Gastroesophageal sphincter (tissue), 4 donors: ENCODE data around the gene SMTN. TPM values are rescaled to one million over a fixed set of nuclear protein-coding genes. Genes with fewer than 3 reads are reported as not detected.

Experiments used
- ATAC-seq: fragments of 150-250 bp; one replicate; pipeline ENCODE4 v1.9.1; 2016; ENCODE audit warnings: mild to moderate bottlenecking, moderate library complexity
- H3K27ac ChIP-seq, 4 donors: fragments of 200-600 bp; sonication (generic) in 3 of 4; 1 replicate in 3 of 4; 2 replicates in 1 of 4; pipeline ENCODE4 v1.5.1; 2016 to 2019
- H3K27me3 ChIP-seq: fragments of 200-600 bp; sonication (generic); one replicate; pipeline ENCODE4 v1.5.1; 2019
- H3K36me3 ChIP-seq, 2 donors: fragments of 200-600 bp; sonication (generic); one replicate each; pipeline ENCODE4 v1.5.1; 2019; ENCODE audit warnings: control low read depth in 1 of 2
- H3K4me1 ChIP-seq, 3 donors: fragments of 200-600 bp; sonication (generic); 1 replicate in 2 of 3; 2 replicates in 1 of 3; pipeline ENCODE4 v1.5.1; 2016 to 2019; ENCODE audit warnings: control low read depth in 2 of 3
- H3K4me3 ChIP-seq, 2 donors: fragments of 200-600 bp; sonication (generic); one replicate each; pipeline ENCODE4 v1.5.1; 2019; ENCODE audit warnings: mild to moderate bottlenecking in 1 of 2, moderate library complexity in 1 of 2
- H3K9me3 ChIP-seq, 3 donors: fragments of 200-600 bp; sonication (generic); one replicate each; pipeline ENCODE4 v1.5.1; 2017 to 2019; ENCODE audit warnings: control low read depth in 2 of 3
- EP300 ChIP-seq: sonication (generic); formaldehyde crosslinking; IDR thresholded peaks from one replicate; pipeline ENCODE4 v1.6.1; 2017; ENCODE audit warnings: antibody characterized with exemption, mild to moderate bottlenecking
- POLR2A ChIP-seq, 2 donors: fragments of 450-650 bp; IDR thresholded peaks; one replicate each; pipeline ENCODE4 v1.6.1; 2017; ENCODE audit warnings: antibody characterized with exemption in 2 of 2, mild to moderate bottlenecking in 2 of 2, moderate library complexity in 1 of 2
- POLR2AphosphoS5 ChIP-seq: sonication (generic); formaldehyde crosslinking; IDR thresholded peaks from one replicate; pipeline ENCODE4 v1.6.1; 2017; ENCODE audit warnings: antibody characterized with exemption
- WGBS, 2 donors: methylation state at CpG; one replicate each; pipeline ENCODE4 v1.1.5; 2018; ENCODE audit warnings: low coverage in 1 of 2; 5-methylcytosine and 5-hydroxymethylcytosine counted together
- total RNA-seq, 4 donors: library from RNA; depleted of rRNA; stranded (reverse); fragments of >200 nt; gene quantifications; one replicate each; pipeline ENCODE4 v1.1.0, GENCODE V29; 2016
- TF ChIP-seq, protein P1 (sequence below), 4 experiments: fragments of 200-600 bp in 2 of 4; fragments of 450-650 bp in 2 of 4; sonication (generic) in 1 of 4; IDR thresholded peaks; one replicate each; pipeline ENCODE4 v1.5.1; 2017 to 2019; ENCODE audit warnings: antibody characterized with exemption in 4 of 4, mild to moderate bottlenecking in 2 of 4, moderate library complexity in 2 of 4

Gene SMTN
- total RNA-seq, 4 donors from 2014 or later: 900 to 1,687 (median 1,274) TPM

DNA sequence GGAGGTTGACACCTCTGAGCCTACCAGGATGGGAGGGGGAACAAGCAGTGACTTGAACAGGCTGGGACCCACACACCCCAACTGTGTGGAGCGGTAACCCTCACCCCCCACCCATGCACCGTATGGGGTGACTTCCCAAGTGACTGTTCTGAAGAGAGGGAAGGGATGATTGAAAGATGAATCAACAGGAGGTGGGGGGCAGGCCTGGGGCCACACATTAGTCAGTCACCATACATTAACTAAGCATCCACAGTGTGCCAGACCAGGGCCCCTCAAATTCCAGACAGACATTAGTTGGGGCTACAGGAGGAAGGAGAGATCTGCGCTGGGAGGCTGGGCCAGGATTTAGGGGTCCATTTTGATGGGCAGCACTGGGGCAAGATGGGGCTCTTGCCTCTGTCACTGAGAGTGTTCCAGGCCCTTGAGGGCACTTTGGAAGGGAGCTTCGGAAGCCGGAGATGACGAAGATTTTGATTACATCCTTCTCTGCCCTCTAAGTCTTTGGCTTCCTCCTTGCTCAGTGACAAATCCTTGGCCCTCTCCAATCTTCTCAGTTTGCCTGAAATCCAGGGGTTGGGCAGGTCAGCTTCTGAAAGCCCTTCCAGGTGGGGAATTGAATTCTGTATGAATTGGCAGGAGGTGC lies 966 bp downstream of the SMTN start:
- Histone ChIP-seq H3K4me1 (peaks cover 0 to 65% (median 43%) of the 10 kb centered on the region in 3 donors), H3K36me3 (peaks cover 0 to 3% of the 10 kb centered on the region in 2 donors)
- 0 to 7% methylated on average over 3 to 4 of the region's 6 CpGs for WGBS, 2 donors

DNA sequence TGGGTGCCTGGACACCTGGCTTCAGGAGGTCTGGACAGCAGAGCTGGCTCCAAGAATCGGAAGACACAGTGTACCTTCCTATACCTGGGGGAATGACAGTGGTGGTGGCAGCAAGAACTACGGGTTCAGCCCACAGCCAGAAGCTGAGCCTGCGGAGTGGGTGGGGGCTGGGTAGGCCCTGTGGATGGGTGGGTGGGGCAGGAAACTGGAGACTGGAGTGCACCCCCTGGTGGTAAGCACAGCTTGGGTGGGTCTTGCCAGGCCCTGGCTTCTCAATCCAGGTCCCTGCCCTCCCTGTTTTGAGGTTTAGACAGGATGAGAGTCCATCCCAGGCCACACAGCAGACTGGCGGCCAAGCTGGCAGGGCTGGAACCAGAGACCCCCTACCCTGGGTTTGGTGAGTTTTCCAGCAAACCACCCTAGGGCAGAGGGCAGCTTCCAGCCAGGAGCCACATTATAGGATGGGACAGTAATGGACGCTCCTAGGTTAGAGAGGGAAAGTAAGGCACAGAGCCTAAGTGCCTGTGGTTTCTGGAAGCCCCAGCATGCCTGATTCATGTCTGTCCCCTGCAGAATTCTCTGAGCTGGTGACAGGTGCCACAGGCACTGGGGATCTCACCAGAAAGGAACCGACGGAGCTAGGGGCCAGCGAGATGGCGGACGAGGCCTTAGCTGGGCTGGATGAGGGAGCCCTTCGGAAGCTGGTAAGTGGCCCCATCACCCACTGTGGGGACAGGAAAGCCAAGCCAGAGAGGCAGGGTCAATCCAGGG lies 1.7 kb downstream of the SMTN start:
- peaks cover 0 to 72% (median 50%) of the 10 kb centered on the region in 3 donors for H3K4me1 ChIP-seq
- peak overlapping the region; percentile 89 to 100 (median 98) for H3K27ac ChIP-seq
- no CpG with 5 or more reads among the region's 11 CpGs for WGBS, 2 donors
- H3K9me3 ChIP-seq: no peaks in the 10 kb centered on the region
- ATAC-seq: peak; percentile 21
- peak overlapping the region; percentile 76 to 89 for H3K4me3 ChIP-seq
- no peaks in the 10 kb centered on the region for H3K27me3 ChIP-seq
- H3K36me3 ChIP-seq: peaks cover 0 to 10% of the 10 kb centered on the region in 2 donors
- TF ChIP-seq POLR2A (IDR thresholded peaks at IDR 0.05): peak in 1 of 2 donors; percentile 30
- TF ChIP-seq, protein P1, sequence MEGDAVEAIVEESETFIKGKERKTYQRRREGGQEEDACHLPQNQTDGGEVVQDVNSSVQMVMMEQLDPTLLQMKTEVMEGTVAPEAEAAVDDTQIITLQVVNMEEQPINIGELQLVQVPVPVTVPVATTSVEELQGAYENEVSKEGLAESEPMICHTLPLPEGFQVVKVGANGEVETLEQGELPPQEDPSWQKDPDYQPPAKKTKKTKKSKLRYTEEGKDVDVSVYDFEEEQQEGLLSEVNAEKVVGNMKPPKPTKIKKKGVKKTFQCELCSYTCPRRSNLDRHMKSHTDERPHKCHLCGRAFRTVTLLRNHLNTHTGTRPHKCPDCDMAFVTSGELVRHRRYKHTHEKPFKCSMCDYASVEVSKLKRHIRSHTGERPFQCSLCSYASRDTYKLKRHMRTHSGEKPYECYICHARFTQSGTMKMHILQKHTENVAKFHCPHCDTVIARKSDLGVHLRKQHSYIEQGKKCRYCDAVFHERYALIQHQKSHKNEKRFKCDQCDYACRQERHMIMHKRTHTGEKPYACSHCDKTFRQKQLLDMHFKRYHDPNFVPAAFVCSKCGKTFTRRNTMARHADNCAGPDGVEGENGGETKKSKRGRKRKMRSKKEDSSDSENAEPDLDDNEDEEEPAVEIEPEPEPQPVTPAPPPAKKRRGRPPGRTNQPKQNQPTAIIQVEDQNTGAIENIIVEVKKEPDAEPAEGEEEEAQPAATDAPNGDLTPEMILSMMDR (IDR thresholded peaks at IDR 0.05): peak in 3 of 4 experiments; percentile 79 to 91 (median 81)
- TF ChIP-seq EP300: no peak
- peak; percentile 71 for TF ChIP-seq POLR2AphosphoS5

More for the DNA sequence above, 966 bp downstream of the SMTN start:
- Histone ChIP-seq H3K9me3 (no peaks in the 10 kb centered on the region), H3K27me3 (no peaks in the 10 kb centered on the region), H3K4me3 (peak overlapping the region; percentile 76 to 89), H3K27ac (peak overlapping the region; percentile 89 to 100 (median 98))
- ATAC-seq: no peak
- no peak for TF ChIP-seq EP300
- peak in 1 of 2 donors; percentile 13 for TF ChIP-seq POLR2A (IDR thresholded peaks at IDR 0.05)
- no peak for TF ChIP-seq POLR2AphosphoS5
- TF ChIP-seq, protein P1 (IDR thresholded peaks at IDR 0.05): no peak

DNA sequence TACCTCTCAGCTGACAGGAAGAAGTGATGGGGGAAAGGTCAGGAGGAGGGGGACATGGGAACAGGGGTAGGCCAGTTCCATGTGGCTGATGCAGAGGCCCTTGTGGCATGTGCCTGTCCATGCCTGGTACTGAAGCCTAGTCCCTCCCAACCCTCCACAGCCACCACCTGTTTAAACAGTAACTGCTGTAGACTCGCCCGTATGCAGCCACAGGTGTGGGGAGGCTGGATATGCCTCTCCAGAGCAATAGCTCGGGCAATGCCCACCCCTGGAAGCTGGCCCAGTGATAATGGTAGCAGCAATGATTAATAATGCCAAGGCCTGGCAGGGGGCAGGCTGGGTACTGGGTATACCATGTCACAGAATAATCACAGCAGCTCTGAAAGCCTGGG lies 2.3 kb downstream of the SMTN start:
- no peaks in the 10 kb centered on the region for H3K9me3 ChIP-seq
- H3K36me3 ChIP-seq: peaks cover 0 to 16% of the 10 kb centered on the region in 2 donors
- no peak for TF ChIP-seq POLR2A (IDR thresholded peaks at IDR 0.05)
- no peak for TF ChIP-seq POLR2AphosphoS5
- TF ChIP-seq EP300: no peak
- TF ChIP-seq, protein P1 (IDR thresholded peaks at IDR 0.05): no peak
- H3K4me1 ChIP-seq: peaks cover 0 to 78% (median 55%) of the 10 kb centered on the region in 3 donors
- H3K27me3 ChIP-seq: no peaks in the 10 kb centered on the region
- WGBS, 2 donors: 30% methylated on average over 2 of the region's 3 CpGs; no CpG with 5 or more reads in 1 of the 2 donors
- ATAC-seq: no peak
- H3K27ac ChIP-seq: peak overlapping the region; percentile 89 to 100 (median 98)
- H3K4me3 ChIP-seq: peak overlapping the region; percentile 76 to 89

DNA sequence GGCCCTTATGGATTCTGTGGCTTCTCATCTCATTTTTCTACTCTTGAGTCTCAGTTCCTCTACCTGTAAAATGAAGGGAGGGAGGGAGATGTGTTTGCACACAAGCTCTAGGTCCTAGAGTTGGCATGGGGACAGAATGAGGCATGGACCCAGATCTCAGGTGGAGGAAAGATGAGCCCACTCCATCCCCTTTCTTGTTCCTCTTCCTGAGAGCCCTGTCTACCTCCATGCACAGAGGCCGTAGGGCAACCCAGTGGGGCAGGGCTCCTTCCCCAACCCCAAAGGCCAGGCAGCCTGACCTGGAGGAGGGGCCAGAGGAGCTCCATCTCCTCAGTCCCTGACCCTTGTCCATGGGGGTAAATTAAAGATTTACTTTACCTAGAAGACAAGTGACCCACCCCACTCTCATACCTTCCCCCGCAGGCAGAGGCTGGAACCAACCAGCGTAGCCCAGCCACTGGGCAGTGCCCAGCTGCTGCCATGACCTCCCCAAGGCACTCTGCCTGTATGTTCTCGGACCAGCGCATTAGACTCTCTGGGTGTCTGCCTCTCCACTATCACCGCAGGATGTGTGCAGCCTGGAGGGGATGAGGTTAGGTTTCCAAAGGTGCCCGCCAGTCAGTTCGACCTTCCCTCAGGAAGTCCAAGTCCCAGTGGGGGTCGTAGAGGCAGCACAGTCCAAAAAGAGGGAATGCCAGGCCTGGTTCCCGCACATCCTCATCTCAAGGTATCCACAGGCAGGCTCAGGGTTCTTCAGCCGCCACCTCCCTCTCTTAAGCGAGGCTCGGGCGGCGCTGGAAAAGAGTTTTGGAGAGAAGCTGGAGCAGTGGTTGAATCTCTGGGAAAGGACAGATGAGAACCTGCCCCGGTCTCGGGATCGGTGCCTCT lies 3.0 kb downstream of the SMTN start:
- Histone ChIP-seq H3K27me3 (no peaks in the 10 kb centered on the region), H3K36me3 (peaks cover 0 to 24% of the 10 kb centered on the region in 2 donors), H3K4me3 (peak overlapping the region; percentile 76 to 89), H3K9me3 (no peaks in the 10 kb centered on the region), H3K27ac (peak overlapping the region; percentile 89 to 100 (median 98)), H3K4me1 (peaks cover 0 to 86% (median 61%) of the 10 kb centered on the region in 3 donors)
- no peak for TF ChIP-seq EP300
- TF ChIP-seq, protein P1 (IDR thresholded peaks at IDR 0.05): no peak
- TF ChIP-seq POLR2AphosphoS5: no peak
- no peak for TF ChIP-seq POLR2A (IDR thresholded peaks at IDR 0.05)
- no peak for ATAC-seq
- WGBS, 2 donors: 33 to 36% methylated on average over 1 of the region's 18 CpGs
